Pulmonary artery endothelial cell (primary cell): Measurements from ENCODE around the gene HEG1. TPM values are rescaled to one million over a fixed set of nuclear protein-coding genes. Genes with fewer than 3 reads are reported as not detected.

Source experiments
- DNase-seq: peaks from one replicate; pipeline ENCODE4 v3.0.0-alpha.2; 2011; ENCODE audit warnings: low read depth, low spot score
- total RNA-seq: library from RNA; depleted of rRNA; stranded (reverse); fragments of >200 nt; gene quantifications from 2 replicates; pipeline ENCODE4 v1.2.3, GENCODE V29; 2014

Gene HEG1
- total RNA-seq, 1 donor from 2014 or later = 54.2 TPM

DNA sequence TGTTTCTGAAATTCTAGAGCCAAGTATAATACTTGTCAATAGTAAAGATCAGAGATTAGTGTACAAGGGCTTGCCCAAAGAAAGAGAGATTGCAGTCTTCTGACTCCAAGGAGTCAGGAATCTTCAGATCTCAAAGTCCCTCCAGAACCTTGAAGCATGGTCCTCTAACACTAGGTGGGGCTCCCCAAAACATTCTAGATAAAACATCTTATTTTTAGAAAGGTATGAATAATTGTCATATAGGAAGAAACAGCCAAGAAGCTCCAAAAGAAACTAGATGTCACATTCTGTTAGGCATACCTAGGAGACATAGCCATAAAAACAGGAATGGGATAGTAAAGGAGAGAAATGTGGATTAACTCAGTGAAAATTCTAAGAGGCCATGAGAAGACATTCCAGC lies 132.0 kb downstream of the HEG1 start:
- no peak for DNase-seq

- DNase-seq = no peak
Observed at GRCh38 chr3:124920718-124921117, 135.1 kb downstream of the HEG1 start.

DNA sequence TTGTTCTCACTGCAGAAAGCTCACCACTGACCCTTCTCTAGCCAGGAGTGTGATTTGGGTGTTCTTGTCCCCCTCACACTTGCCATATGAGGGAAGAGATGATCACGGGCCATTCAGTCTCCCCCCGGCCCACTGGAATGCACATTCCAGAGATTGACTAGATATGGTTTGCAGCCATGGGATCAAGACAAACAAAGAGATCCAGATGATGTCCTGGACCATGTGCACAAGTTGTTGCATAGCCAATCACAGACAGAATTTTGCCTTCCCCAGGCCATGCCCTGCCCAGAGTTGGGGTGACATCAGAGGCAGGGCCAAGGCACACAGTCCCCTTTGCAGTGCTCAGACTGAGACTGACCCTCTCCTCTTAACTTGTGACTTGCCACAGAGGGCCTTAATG lies 136.0 kb downstream of the HEG1 start:
- DNase-seq = no peak

- no peak for DNase-seq
Observed at GRCh38 chr3:124918524-124918923, 137.3 kb downstream of the HEG1 start.

- DNase-seq = no peak
Observed at GRCh38 chr3:124916837-124917409, 138.9 kb downstream of the HEG1 start.

Other genes starting within 250 kb of the HEG1 start
- 161 and 184 TPM in 2 replicates for gene ITGB5, start 168.6 kb downstream of the HEG1 start, total RNA-seq
- gene MUC13, start 121.2 kb downstream of the HEG1 start, total RNA-seq = not detected in 2 replicates
- gene SLC12A8, start 156.8 kb upstream of the HEG1 start, total RNA-seq = 0.20 and 0.42 TPM in 2 replicates